Activated naive CD4-positive, alpha-beta T cell treated with Interleukin-2 at 50 U/mL for 16 hours (primary cell): ENCODE results near the gene C5orf24.
"Not testable (repeated sequence)": the region's sequence is repeated elsewhere in the genome, so short reads cannot be mapped to it uniquely, and the experiment has no call there.

Source experiments
- DNase-seq: peaks from one replicate; pipeline ENCODE4 v3.0.0-alpha.2; 2020

Gene C5orf24

DNA sequence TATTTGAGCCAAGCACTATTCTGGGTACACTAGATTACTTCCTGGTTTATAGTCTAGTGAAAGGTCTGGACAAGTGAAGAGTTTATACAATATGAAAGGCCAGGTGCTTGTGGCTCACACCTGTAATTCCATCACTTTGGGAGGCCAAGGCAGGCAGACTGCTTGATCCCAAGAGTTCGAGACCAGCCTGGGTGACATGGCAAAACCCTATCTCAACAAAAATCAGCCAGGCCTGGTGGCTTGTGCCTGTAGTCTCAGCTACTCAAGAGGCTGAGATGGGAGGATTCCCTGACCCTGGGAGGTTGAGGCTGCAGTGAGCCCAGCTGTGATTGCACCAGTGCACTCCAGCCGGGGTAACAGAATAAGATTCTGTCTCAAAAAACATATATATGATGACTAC lies 18.9 kb downstream of the C5orf24 start:
- DNase-seq, result no peak

- peak; percentile 9 for DNase-seq
These were observed 27.7 kb downstream of the C5orf24 start for GRCh38 chr5:134873494-134873893.

DNA sequence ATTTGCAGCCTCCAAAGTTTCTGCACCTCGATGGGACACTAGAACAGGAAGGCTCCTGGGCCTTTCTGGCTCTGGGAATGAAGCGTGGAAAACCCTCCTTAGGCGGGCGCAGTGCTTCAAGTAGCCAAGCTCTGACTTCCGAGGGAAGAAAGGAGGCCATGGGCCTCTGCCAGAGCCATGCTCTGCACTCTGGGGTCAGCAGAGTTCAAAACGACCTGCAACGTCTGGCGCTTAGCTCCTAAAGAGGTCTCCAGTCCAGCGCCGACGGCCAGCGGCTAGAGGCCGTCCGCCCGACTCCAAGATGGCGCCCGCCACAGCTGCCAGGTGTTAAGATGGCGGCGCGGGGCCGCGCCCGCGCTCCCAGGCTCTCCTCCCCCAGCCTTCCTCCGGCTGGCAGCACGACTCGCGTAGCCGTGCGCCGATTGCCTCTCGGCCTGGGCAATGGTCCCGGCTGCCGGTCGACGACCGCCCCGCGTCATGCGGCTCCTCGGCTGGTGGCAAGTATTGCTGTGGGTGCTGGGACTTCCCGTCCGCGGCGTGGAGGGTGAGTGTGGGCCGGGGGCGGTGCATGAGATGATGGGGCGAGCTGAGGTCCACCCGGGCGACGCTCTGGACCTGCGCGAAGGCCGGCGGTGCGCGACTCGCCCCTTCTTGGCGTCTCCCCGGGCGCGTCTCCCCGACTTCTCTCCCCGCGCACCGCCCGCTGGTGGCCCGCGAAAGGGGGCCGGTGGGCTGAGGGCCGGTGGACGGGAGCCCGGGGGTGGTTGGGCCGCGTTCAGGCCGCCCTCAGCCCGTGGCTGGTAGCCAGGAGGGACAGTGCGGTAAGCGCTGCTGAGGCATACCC lies 28.4 kb downstream of the C5orf24 start, which contains the start of gene TXNDC15:
Gene TXNDC15 (plus strand): TSS at position 385 of the 844 bp plus-strand sequence. CDS start 57 bp downstream, at position 442.
- peak; percentile 84 for DNase-seq

GRCh38 chr5:134874831-134875655 lies 29.3 kb downstream of the C5orf24 start:
- DNase-seq, result peak; percentile 52

DNA sequence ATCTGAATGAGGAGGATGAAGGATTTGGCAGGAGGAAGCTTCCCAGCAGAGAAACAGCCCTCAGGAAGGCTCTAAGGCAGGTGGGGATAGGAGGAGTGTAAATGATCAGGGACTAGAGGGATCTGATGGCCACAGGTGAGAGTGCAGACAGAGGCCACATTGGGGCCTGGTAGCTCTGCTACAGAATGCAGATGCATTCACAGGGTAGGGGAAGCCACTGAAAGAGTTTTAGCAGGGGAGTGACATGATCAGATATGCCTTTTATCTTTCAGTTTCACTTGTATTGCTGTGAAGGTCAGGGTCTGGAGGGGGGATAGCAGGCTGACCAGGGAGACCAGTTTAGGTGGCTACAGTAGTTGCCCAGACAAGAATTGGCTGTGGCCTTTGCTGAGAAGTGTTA lies 31.4 kb downstream of the C5orf24 start:
- DNase-seq, result no peak

GRCh38 chr5:134878403-134878802 lies 32.6 kb downstream of the C5orf24 start:
- DNase-seq, result no peak

GRCh38 chr5:134879456-134879855 lies 33.7 kb downstream of the C5orf24 start:
- DNase-seq, result no peak

DNA sequence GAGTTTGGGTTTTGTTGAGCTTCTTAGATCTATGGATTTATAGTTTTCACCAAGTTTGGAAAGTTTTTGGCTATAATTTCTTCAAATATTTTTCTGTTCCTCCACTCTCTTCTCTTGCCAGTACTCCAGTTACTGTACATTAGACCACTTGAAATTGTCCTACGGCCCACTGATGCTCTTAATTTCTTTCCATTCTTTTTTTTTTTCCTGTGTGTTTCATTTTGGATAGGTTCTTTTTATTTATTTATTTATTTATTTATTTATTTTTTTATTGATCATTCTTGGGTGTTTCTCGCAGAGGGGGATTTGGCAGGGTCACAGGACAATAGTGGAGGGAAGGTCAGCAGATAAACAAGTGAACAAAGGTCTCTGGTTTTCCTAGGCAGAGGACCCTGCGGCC lies 35.2 kb downstream of the C5orf24 start:
- not testable (repeated sequence) for DNase-seq

GRCh38 chr5:134881711-134882110 lies 35.9 kb downstream of the C5orf24 start:
- DNase-seq, result not testable (repeated sequence)

- no peak for DNase-seq
These were observed 41.9 kb downstream of the C5orf24 start for GRCh38 chr5:134887593-134888159.

GRCh38 chr5:134889335-134889734 lies 43.6 kb downstream of the C5orf24 start:
- no peak for DNase-seq

DNA sequence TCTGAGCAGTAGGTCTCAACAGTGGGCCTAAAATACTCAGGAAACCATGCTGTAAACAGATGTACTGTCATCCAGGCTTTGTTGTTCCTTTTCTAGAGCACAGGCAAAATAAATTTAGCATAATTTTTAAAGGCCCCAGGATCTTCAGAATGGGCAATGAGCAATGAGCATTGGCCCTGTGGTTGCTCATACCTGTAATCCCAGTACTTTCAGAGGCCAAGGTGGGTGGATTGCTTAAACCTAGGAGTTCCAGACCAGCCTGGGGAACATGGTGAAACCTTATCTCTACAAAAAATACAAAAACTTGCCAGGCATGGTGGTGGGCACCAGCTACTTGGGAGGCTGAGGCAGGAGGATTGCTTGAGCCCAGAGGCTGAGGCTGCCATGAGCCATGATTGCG lies 45.7 kb downstream of the C5orf24 start:
- no peak for DNase-seq

- no peak for DNase-seq
These were observed 46.5 kb downstream of the C5orf24 start for GRCh38 chr5:134892282-134892681.

- DNase-seq, result no peak
These were observed 47.2 kb downstream of the C5orf24 start for GRCh38 chr5:134892926-134893325.

- no peak for DNase-seq
These were observed 48.2 kb downstream of the C5orf24 start for GRCh38 chr5:134893748-134894505.

DNA sequence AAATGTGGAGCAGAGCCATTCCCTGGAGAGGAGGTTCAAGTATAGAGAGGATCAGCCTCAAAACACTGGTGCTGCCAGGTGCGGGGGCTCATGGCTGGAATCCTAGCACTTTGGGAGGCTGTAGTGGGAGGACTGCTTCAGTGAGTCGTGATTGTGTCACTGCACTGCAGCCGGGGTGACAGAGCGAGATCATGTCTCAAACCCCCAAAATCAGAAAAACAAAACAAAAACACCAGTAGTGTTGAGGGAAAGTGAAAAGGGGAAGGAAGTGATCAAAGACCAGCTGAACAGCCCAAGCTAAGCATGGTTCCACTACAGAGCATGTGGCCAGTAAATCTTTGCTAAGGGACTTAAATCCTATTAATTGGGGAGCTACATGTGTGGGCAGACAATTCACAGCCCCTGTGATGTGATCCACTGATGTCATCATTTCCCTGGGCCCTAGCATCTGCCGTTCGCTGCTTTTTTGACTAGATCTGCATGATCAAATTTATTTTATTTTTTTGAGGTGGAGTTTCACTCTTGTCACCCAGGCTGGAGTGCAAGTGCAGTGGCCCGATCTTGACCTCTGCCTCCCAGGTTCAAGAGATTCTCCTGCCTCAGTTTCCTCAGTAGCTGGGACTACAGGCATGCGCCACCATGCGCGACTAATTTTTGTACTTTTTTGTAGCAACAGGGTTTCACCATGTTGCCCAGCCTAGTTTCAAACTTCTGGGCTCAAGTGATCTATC lies 56.5 kb downstream of the C5orf24 start:
- DNase-seq, result no peak

DNA sequence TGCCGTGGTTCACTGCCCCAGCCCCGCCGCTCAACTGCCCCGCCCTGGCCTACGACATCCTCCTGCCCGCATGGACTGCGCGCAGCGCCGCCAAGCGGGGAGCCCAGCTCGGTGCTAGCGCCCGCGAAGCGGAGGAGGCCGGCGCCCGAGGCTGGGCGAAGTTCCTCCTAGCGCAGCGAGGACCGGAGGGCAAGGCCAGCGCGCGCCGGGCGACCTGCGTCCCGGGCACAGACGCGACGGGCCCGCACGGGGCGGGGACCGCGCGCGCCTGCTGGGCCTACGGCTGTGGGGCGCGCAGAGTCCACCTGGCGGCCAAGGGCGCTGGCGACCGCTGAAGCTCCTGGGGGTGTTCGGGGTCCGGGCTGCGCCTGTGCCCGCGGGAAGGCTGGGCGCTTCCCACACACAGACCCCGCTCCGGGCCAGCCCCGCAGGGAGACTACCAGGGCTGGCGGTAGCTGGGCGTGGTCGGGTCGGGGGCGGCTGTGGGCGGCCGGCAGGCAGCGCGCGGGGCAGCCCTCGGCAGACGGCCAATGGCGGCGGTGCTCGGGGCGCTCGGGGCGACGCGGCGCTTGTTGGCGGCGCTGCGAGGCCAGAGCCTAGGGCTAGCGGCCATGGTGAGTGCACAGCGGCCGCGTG lies 59.0 kb downstream of the C5orf24 start, which contains the start of gene PCBD2:
Gene PCBD2 (plus strand): TSS at position 522 of the 636 bp plus-strand sequence. CDS start 9 bp downstream, at position 531.
- peak; percentile 93 for DNase-seq

- peak; percentile 63 for DNase-seq
These were observed 59.7 kb downstream of the C5orf24 start for GRCh38 chr5:134905246-134905996.

GRCh38 chr5:134906811-134907210 lies 61.0 kb downstream of the C5orf24 start:
- no peak for DNase-seq
